ENCODE results near the gene DDI2. TPM values are rescaled to one million over a fixed set of nuclear protein-coding genes. Genes with fewer than 3 reads are reported as not detected.

Gene DDI2
- 10.7 and 12.4 TPM in 2 replicates for total RNA-seq (2014; rRNA removed; shearing (Covaris generic))

GRCh38 chr1:15617173-15618076 is at the start of gene DDI2:
DDI2 (plus strand) TSS chr1:15617458; CDS start chr1:15617671, 213 bp downstream.

DNA sequence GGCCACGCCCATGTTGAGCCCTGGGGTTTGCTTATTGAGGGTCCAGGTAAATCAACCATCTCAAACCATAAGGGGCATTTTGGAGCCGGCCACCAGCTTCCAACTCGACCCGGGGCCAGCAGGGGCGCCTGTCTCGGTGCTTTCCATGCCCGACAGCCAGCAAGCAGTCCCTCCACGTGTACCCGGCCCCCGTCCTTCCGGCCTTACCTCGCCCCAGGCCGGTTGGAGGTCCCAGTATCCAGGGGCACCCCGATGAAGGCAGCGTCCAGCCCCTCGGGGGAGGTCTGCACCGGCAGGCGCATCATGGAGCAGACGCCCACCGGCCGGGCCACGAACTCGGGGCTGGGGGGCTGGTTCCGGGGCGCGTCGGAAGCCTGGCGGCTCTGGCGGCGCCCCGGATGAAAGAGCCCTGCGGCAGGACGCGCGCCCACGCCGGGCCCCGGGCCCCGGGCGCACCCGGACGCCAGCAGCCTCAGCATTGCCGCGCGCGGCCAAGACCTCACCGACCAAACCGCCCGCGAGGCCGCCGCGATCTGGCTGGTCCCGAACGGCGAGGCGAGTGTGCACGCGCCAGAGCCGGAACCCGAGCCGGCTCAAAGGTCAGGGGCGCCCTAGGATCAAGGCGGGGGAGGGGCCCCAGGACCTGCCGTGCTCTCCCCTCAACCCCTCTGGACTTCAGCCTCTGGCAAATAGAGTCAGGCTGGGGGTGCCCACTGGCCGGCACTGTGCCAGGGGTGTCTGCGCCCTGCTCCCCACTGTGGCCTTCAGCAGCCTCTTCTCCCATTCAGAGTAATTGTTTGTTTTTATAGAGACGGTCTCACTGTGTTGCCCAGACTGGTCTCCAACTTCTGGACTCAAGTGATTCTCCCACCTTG is 32.5 kb upstream of the DDI2 start, which contains the start of gene AGMAT:
AGMAT (minus strand) TSS at position 563 of the 875 bp plus-strand sequence; CDS start at position 479, 84 bp downstream.

GRCh38 chr1:15684042-15684461 is 66.8 kb downstream of the DDI2 start, which contains the start of gene PLEKHM2:
PLEKHM2 (plus strand) TSS chr1:15684320; CDS start chr1:15684559, 239 bp downstream.

Small RNAs within 50 kb of the gene (small RNA-seq; reads per million reads assigned to genes)
- gene AL121992.2 = not detected
- gene CD24P1 = not detected
- not detected for gene RNU7-179P

Other genes starting within 250 kb of the DDI2 start
- 85.7 and 93.5 TPM in 2 replicates for gene EFHD2, start 207.6 kb upstream of the DDI2 start, total RNA-seq (2014; rRNA removed; shearing (Covaris generic))
- gene CTRC, start 179.0 kb upstream of the DDI2 start, total RNA-seq (2014; rRNA removed; shearing (Covaris generic)) = not detected in 2 replicates
- not detected in 2 replicates for gene CELA2A, start 160.7 kb upstream of the DDI2 start, total RNA-seq (2014; rRNA removed; shearing (Covaris generic))
- gene CELA2B, start 141.4 kb upstream of the DDI2 start, total RNA-seq (2014; rRNA removed; shearing (Covaris generic)) = not detected in 2 replicates
- gene CASP9, start 93.2 kb upstream of the DDI2 start, total RNA-seq (2014; rRNA removed; shearing (Covaris generic)) = 6.2 and 9.0 TPM in 2 replicates
- 7.0 and 8.7 TPM in 2 replicates for gene DNAJC16, start 90.6 kb upstream of the DDI2 start, total RNA-seq (2014; rRNA removed; shearing (Covaris generic))
- gene AGMAT, start 32.4 kb upstream of the DDI2 start, total RNA-seq (2014; rRNA removed; shearing (Covaris generic)) = not detected in 2 replicates
- gene PLEKHM2, start 66.9 kb downstream of the DDI2 start, total RNA-seq (2014; rRNA removed; shearing (Covaris generic)) = 28.5 and 33.6 TPM in 2 replicates
- 0.37 and 0.94 TPM in 2 replicates for gene SLC25A34, start 118.8 kb downstream of the DDI2 start, total RNA-seq (2014; rRNA removed; shearing (Covaris generic))
- not detected in 2 replicates for gene TMEM82, start 125.0 kb downstream of the DDI2 start, total RNA-seq (2014; rRNA removed; shearing (Covaris generic))
- gene FBLIM1, start 141.3 kb downstream of the DDI2 start, total RNA-seq (2014; rRNA removed; shearing (Covaris generic)) = 3.1 and 4.5 TPM in 2 replicates
- gene UQCRHL, start 190.2 kb downstream of the DDI2 start, total RNA-seq (2014; rRNA removed; shearing (Covaris generic)) = 14.8 and 21.4 TPM in 2 replicates
- gene SPEN, start 230.2 kb downstream of the DDI2 start, total RNA-seq (2014; rRNA removed; shearing (Covaris generic)) = 21.6 and 23.7 TPM in 2 replicates